HL-60 (cell line): Measurements from ENCODE around the gene RBMXL2.

Source experiments
- GABPA ChIP-seq: IDR thresholded peaks from 2 replicates; pipeline ENCODE4 v1.6.1; 2012; ENCODE audit warnings: low read depth
- TF ChIP-seq, protein P1 (sequence below): IDR thresholded peaks from one replicate; pipeline ENCODE4 v1.5.1; 2011; ENCODE audit warnings: low read length, control low read depth, inconsistent platforms; ENCODE audit not compliant: insufficient read depth

DNA sequence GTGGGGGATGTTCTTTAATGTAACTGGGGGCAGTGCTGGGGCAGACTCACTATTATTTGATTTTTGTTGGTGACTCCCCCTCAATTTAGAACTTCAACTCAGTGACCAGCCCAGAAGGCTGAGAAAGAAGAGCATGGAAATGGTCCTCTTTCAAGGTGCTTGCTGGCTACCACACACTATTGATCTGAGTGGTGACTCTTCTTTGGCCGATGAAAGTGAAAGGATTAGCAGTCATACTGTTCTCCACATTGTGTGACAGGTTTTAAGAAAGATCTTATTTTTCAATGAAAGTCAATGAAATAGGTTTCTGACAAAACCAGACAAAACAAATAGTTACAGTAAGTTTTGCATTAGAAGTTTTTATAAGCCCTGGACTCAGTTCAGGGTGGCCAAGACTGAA, 38.6 kb upstream of the RBMXL2 start:
- TF ChIP-seq, protein P1, sequence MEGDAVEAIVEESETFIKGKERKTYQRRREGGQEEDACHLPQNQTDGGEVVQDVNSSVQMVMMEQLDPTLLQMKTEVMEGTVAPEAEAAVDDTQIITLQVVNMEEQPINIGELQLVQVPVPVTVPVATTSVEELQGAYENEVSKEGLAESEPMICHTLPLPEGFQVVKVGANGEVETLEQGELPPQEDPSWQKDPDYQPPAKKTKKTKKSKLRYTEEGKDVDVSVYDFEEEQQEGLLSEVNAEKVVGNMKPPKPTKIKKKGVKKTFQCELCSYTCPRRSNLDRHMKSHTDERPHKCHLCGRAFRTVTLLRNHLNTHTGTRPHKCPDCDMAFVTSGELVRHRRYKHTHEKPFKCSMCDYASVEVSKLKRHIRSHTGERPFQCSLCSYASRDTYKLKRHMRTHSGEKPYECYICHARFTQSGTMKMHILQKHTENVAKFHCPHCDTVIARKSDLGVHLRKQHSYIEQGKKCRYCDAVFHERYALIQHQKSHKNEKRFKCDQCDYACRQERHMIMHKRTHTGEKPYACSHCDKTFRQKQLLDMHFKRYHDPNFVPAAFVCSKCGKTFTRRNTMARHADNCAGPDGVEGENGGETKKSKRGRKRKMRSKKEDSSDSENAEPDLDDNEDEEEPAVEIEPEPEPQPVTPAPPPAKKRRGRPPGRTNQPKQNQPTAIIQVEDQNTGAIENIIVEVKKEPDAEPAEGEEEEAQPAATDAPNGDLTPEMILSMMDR: no peak
- TF ChIP-seq GABPA: no peak
